ENCODE measurements around the gene PSAP.
A peak's percentile ranks its signal among the peaks of the same experiment; 100 is the strongest.

The PSAP gene

DNA sequence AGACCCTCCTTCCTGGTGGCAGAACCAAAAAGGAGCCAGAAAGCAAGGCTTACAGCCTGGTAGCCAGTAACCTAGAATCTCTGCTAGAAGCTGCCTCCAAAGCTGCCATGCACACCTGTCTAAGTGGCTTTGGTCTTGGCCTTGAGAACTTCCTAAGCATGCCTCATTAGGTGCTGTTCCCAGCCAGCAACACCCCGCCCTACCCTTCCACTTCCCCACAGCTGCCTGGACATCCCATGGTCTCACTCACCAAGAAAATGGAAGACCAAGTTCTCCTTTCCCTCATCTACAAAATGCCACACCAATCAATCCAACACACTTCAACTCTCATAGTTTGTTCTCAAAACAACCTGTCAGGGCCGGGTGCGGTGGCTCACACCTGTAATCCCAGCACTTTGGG lies 4.2 kb downstream of the PSAP start:
- DNase-seq (ENCODE audit: extremely low spot score, insufficient read length, low read depth) = no peak
- no peak for FAIRE-seq

DNA sequence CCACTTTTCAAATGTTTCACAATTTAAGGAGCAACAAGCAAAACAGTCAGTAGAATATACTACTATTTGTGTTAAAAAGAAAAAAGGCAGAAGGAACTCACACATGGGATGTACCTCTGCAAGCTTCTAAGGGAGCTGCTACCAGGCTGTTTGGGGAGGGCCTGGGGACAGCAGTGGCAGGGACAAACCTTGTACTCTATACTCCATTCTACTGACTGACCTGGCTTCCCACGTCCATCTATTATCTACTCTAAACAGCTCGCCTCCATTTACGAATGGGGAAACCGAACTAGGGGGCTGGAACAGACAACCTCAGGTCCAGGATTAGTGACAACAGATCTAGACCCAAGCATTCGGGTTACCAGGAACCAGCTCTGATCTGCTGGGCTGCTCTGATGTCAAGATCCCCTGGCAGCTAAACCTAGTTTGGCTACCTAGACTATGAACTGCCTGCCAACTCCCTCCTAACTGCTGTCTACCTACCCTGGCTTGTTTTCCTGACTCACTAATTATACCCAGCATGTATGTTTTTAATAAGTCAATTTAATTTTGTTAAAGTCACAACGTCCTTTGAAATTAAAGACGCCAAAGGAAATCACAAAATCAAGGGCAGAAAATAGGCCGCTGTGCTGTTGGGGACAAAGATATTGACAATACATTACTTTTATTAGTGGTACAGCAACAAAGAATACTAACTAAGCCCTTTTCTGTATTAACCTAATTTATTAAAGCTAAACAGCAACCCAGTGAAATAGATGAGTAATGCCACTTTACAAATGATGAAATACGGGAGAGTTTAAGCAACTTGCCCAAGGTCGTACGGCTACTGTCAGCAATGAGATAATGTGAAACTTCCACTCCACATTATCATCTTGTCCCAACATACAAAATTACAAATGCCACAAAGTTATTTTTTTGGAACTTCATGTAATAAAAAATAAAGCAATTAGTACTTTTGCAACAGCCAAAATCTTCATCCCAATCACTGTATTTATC lies 5.3 kb downstream of the PSAP start:
- no peak for FAIRE-seq
- DNase-seq (ENCODE audit: extremely low spot score, insufficient read length, low read depth) = no peak

DNA sequence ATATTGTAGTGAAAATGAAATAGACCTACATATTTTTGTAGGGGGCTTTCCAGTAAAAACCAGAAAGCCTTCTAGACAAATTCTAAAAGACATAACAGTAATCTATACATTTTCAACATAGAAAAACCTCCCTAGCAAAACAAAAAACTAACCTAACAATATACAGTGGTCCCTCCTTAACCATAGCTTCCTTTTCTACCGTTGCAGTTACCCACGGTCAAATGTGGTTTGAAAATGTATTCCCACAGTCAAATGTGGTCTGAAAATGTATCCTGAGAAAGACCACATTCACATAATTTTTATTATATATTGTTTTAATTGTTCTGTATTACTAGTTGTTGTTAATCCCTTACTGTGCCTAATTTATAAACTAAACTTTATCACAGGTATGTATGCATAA lies 6.4 kb downstream of the PSAP start:
- no peak for FAIRE-seq
- no peak for DNase-seq (ENCODE audit: extremely low spot score, insufficient read length, low read depth)

DNA sequence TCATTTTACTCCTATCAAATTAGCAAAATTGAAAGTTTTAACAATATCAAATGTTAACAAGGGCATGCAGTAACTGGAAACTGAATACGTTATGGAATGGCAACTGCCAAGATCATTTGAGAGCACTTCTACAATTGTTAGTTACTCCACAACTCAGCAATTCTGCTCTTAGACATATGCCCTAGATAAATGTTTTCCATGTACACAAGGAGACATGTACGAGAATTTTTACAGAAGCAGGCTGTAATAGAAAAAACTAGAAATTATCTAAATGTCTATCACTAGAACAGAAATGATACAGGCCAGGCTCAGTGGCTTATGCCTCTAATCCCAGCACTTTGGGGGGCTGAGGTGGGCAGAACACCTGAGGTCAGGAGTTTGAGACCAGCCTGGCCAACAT lies 7.0 kb downstream of the PSAP start:
- DNase-seq (ENCODE audit: extremely low spot score, insufficient read length, low read depth) (no peak), FAIRE-seq (no peak)

GRCh38 chr10:71842856-71843686 lies 8.0 kb downstream of the PSAP start:
- FAIRE-seq (no peak), DNase-seq (ENCODE audit: extremely low spot score, insufficient read length, low read depth) (no peak)

DNA sequence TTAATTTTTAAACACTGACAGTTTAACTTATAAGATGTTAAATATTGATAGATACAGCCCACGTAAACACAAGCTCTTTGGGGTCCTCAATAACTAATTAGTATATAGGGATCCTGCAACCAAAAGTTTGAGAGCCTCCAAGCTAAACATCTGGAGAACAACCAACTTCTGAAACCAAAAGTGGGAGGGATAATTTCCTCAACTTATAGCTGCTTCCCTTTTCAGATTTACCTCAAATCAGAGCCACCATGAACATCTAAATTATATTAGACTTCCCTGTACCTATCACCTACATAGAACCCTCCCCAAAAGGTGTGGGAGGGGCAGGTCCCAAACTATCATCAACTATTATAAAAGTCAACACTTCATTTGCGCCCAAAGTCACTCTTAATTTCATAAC lies 8.6 kb downstream of the PSAP start:
- no peak for FAIRE-seq
- no peak for DNase-seq (ENCODE audit: extremely low spot score, insufficient read length, low read depth)

DNA sequence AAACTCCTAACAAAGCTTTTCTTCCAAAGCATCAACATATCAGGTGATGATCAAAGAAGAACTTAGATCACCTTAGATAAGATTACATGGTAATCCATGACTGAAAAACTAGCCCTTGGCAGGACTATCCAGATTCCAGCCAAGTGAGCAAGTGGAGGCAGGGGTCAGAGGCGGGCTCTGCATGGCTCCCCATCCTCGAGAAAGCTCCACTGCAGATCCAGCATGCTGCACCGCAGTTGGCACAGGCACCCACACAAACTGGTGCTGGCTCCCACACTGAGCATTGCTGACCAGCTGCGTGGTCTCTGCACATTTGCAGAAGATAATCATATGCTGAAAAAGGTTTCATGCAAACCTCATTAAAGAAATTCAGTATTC lies 10.1 kb downstream of the PSAP start:
- no peak for DNase-seq (ENCODE audit: extremely low spot score, insufficient read length, low read depth)
- no peak for FAIRE-seq

GRCh38 chr10:71840177-71840957 lies 10.7 kb downstream of the PSAP start:
- no peak for DNase-seq (ENCODE audit: extremely low spot score, insufficient read length, low read depth)
- no peak for FAIRE-seq

DNA sequence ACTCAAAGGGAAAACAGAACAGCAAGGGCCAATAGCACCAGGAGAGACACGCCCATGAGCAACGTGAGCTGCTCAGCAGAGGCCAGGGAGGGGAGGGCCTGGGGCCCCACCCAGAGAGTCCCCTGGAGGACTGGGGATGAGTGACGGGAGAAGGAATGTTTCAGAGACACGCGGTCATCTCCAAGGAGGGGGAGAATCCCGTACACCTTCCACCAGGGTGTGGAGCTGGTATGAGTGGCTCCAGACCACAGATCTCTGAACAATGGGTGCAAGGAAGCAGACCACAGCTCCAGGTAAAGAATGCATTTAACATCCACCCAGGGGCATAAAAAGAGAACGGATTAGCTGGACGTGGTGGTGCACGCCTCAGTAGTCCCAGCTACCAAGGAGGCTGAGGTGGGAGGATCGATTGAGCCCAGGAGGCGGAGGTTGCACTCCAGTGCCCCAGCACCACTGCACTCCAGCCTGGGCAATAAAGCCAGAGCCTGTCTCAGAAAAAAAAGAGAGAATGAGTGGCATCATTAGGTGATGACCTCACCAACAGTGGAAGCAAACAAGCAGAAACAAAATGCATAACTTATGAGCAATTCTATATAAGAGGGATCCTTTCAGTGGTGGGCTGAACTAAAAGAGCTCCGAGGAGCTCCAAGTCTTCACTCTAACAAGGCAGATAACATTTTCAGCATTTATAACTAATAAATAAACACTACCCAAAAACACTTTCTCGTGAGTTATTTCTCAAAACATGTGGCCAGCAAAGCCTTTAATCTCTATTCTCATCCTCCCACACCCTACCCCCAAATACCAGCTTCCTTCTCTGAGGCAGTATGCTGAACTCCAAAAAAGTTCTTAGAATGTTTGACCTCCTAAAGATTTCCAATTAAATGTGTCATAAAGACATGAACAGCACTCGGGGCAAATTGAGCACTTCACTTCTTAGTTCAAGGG lies 12.5 kb downstream of the PSAP start:
- FAIRE-seq (no peak), DNase-seq (ENCODE audit: extremely low spot score, insufficient read length, low read depth) (no peak)

DNA sequence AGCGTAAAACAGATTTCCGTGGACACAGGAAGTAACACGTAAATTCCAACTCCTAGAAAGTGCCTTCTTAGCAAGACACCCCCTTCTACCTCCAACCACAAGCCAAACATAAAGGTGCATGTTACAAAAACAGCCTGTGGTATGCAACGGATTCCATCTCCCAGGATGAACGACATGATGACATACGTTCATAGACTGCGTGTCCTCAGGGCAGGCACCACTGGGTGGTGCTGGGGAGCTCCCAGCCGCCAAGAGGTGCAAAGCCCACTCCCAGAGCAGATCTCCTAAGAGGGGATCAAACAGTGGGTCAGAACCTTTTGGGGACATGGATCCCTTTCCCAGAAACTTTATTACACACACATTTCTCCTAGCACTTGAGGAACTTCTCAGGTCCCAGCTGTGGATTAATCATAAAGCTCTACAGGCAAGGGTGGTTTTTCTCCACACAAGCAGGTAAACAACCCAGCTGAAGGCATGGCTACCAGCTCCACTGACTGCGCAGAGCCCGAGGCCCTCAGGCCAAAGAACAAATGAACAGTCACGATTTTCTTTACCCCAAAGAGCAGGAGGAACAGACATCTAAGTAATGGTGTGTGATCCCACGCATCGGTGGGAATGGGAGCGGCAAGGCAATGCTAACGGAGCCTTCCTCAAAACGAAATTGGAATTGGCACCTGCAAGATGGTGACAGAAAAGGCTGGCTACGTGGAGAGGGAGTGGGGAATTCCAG lies 13.8 kb downstream of the PSAP start:
- no peak for DNase-seq (ENCODE audit: extremely low spot score, insufficient read length, low read depth)

DNA sequence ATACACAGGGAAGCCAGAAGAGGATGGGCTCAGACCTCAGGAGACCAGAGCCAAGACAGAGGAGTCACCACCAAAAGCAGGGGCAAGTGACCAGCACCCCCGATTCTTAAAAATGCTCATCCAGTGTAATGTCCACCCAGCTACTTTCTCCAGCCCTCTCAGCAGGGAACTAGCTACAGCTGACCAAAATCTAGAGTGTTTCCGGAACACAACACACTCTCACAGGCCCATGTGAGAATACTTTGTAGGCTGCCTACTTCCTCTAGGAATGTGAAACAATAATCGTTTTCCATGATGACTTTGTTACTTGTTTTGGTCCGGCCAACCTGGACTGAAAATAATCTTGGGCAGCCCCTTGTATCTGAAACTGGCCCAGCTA lies 14.5 kb downstream of the PSAP start:
- DNase-seq (ENCODE audit: extremely low spot score, insufficient read length, low read depth) (no peak), FAIRE-seq (no peak)

More for the DNA sequence above, 13.8 kb downstream of the PSAP start:
- FAIRE-seq = peak; percentile 62

DNA sequence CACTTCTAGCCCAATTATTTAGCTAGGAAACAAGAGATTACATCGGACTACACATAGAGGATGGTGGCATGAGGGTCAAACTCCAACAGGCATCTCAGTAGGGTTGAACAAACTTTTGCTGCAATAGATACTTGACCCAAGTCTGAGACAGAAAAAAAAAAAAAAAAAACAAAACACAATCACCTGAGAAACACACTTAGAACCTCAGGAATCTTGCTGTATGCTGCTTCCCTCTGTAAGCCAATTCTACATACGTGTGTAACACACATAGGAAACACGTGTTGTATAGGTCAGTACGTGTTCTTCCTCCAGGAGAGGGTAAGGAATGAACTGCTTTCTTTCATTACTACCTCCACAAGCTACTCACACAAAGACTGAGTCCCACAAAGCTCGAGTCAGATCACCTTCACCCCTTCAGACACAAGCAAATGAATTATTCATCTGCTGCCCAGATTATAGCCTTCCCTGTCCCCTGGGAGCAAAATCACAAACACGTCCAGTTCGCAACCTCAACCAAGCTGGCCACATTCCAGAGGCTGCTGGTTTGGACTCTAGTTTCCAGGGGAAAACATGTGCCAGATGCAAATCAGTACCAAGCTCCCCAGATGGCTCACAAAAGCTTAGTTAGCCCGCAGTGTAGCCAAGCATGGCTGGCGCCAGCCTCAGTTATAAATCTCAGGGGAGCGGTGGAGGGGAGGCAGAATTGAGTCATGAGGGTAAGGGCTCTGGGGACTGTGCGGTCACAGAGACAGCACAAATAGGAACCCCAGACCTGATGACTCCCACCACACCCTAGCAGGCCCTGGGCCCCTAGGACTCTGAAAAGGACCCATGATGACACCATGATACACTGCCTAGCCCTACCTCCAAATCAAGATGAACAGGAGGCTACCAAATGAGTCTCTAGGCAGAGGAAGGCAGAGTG lies 15.1 kb downstream of the PSAP start:
- FAIRE-seq = peak; percentile 98

GRCh38 chr10:71834343-71834674 lies 16.7 kb downstream of the PSAP start:
- DNase-seq (ENCODE audit: extremely low spot score, insufficient read length, low read depth) (no peak), FAIRE-seq (no peak)

More for the DNA sequence above, 15.1 kb downstream of the PSAP start:
- peak; percentile 85 for DNase-seq (ENCODE audit: extremely low spot score, insufficient read length, low read depth)

GRCh38 chr10:71833451-71834342 lies 17.4 kb downstream of the PSAP start:
- DNase-seq (ENCODE audit: extremely low spot score, insufficient read length, low read depth) (no peak), FAIRE-seq (no peak)

DNA sequence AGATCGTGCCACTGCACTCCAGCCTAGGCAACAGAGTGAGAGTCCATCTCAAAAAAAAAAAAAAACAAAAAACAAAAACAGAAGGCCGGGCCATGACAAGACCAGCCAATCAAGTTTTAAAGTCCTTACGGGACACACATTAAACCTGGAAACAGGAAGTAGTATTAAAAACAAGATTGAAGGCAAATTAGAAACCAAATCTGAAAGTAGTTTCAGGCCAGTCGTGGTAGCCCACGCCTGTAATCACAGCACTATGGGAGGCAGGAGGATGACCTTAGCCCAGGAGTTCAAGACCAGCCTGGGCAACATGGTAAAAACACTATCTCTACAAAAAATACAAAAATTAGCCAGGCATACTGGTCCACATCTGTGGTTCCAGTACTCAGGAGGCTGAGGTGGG lies 18.1 kb downstream of the PSAP start:
- peak; percentile 33 for DNase-seq (ENCODE audit: extremely low spot score, insufficient read length, low read depth)
- peak; percentile 70 for FAIRE-seq

GRCh38 chr10:71831646-71832552 lies 19.2 kb downstream of the PSAP start:
- FAIRE-seq (no peak), DNase-seq (ENCODE audit: extremely low spot score, insufficient read length, low read depth) (no peak)
